OCI-LY1 (cell line): ENCODE measurements around the gene ZNF146.

Experiments used
- EZH2 ChIP-seq: fragments of 200-600 bp; sonication (generic), shearing (Covaris generic); IDR thresholded peaks from 2 replicates; pipeline ENCODE4 v1.8.0; 2017; ENCODE audit warnings: borderline replicate concordance, mixed run types, mild to moderate bottlenecking, antibody characterized with exemption, low read length, moderate library complexity, mixed read lengths
- TF ChIP-seq, protein P1 (sequence below): fragments of 200-600 bp; sonication (generic), shearing (Covaris generic); IDR thresholded peaks from 2 replicates; pipeline ENCODE4 v1.5.1; 2017; ENCODE audit warnings: mild to moderate bottlenecking, antibody characterized with exemption, low read length, moderate library complexity, mixed read lengths

DNA sequence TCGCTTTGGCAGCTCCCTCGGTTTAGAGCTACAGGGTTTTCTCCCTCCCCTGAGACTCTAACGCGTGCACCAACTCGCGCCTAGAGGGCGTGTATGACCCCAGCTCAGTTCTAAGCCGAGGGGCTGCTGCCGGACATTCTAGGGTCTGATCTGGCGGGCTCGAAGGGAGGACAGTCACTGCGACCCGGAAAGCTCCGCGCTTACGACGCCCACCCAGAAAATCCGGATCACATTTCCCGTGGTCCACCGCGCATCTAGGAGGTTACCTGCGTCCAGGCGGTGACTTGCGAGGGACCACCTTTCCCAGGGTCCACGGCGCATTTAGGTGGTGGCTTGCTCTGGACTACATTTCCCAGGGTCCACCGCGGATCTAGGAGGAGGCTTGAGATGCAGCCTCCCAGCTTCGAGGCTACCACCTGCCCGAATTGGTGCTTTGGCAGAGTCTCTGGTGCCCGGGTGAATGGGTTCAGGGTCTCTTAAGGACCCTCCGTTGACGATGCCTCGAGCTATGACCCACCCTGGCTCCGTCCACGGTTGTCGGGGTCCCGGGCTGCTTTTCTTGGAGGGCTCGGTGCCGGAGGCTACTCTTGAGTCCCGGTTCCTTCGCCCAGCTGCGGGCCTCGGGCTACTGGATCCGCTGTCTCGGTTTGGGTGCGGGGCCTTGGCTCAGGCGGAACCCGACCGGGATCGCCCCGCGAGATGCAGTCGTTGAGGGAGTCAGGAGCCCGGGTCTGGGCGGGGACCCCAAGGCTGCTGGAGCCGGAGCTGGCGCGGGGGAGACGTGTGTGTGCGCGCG, 30.5 kb downstream of the ZNF146 start:
- TF ChIP-seq, protein P1, sequence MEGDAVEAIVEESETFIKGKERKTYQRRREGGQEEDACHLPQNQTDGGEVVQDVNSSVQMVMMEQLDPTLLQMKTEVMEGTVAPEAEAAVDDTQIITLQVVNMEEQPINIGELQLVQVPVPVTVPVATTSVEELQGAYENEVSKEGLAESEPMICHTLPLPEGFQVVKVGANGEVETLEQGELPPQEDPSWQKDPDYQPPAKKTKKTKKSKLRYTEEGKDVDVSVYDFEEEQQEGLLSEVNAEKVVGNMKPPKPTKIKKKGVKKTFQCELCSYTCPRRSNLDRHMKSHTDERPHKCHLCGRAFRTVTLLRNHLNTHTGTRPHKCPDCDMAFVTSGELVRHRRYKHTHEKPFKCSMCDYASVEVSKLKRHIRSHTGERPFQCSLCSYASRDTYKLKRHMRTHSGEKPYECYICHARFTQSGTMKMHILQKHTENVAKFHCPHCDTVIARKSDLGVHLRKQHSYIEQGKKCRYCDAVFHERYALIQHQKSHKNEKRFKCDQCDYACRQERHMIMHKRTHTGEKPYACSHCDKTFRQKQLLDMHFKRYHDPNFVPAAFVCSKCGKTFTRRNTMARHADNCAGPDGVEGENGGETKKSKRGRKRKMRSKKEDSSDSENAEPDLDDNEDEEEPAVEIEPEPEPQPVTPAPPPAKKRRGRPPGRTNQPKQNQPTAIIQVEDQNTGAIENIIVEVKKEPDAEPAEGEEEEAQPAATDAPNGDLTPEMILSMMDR: no peak
- no peak for TF ChIP-seq EZH2
